SK-N-SH treated with all-trans-retinoic acid at 6 μM for 48 hours (cell line): ENCODE measurements around the gene TRAK1.

Experiments used
- ATAC-seq: fragments of 200-7000 bp; cut with Tn5 transposase; 3 replicates; pipeline ENCODE4 v1.9.1; 2020; ENCODE audit warnings: mild to moderate bottlenecking, moderate library complexity
- ARNTL ChIP-seq: fragments of 450-650 bp; formaldehyde crosslinking; IDR thresholded peaks from 2 replicates; pipeline ENCODE4 v1.5.0; 2020; ENCODE audit warnings: low read depth, mild to moderate bottlenecking, moderate library complexity, borderline replicate concordance
- BACH2 ChIP-seq: fragments of 250-450 bp; sonication (Bioruptor Pico); IDR thresholded peaks from 2 replicates; pipeline ENCODE4 v1.9.0; 2021; ENCODE audit warnings: mild to moderate bottlenecking, borderline replicate concordance
- ESRRG ChIP-seq: fragments of 250-450 bp; sonication (Bioruptor Pico); IDR thresholded peaks from 2 replicates; pipeline ENCODE4 v1.6.1; 2021; ENCODE audit warnings: mild to moderate bottlenecking
- ISL1 ChIP-seq: fragments of 250-450 bp; sonication (Bioruptor Pico); IDR thresholded peaks from 2 replicates; pipeline ENCODE4 v2.1.2; 2022; ENCODE audit warnings: mild to moderate bottlenecking, moderate library complexity
- OSR1 ChIP-seq: fragments of 250-450 bp; sonication (Bioruptor Pico); IDR thresholded peaks from 2 replicates; pipeline ENCODE4 v1.8.0; 2022; ENCODE audit warnings: moderate library complexity, mild to moderate bottlenecking, inconsistent platforms
- PPARA ChIP-seq: fragments of 250-450 bp; sonication (Bioruptor Pico); IDR thresholded peaks from 2 replicates; pipeline ENCODE4 v1.5.0; 2020; ENCODE audit warnings: mild to moderate bottlenecking, borderline replicate concordance
- RARB ChIP-seq: fragments of 250-450 bp; sonication (Bioruptor Pico); IDR thresholded peaks from 2 replicates; pipeline ENCODE4 v1.8.0; 2021; ENCODE audit warnings: mild to moderate bottlenecking, moderate library complexity
- SNAI2 ChIP-seq: fragments of 250-450 bp; sonication (Bioruptor Pico); IDR thresholded peaks from 2 replicates; pipeline ENCODE4 v1.5.0; 2020; ENCODE audit warnings: mild to moderate bottlenecking, moderate library complexity
- TCF4 ChIP-seq: fragments of 250-450 bp; sonication (Bioruptor Pico); IDR thresholded peaks from 2 replicates; pipeline ENCODE4 v1.8.0; 2021; ENCODE audit warnings: mild to moderate bottlenecking, moderate library complexity, borderline replicate concordance
- TOX ChIP-seq: fragments of 250-450 bp; sonication (Bioruptor Pico); IDR thresholded peaks from 2 replicates; pipeline ENCODE4 v1.8.0; 2021; ENCODE audit warnings: mild to moderate bottlenecking, moderate library complexity, borderline replicate concordance
- ZC3H10 ChIP-seq: fragments of 250-450 bp; sonication (Bioruptor Pico); IDR thresholded peaks from 2 replicates; pipeline ENCODE4 v1.5.1; 2021; ENCODE audit warnings: mild to moderate bottlenecking, moderate library complexity
- ZFP3 ChIP-seq: fragments of 250-450 bp; sonication (Bioruptor Pico); IDR thresholded peaks from 2 replicates; pipeline ENCODE4 v1.5.0; 2020; ENCODE audit warnings: mild to moderate bottlenecking, moderate library complexity
- ZFP30 ChIP-seq: fragments of 450-650 bp; formaldehyde crosslinking; IDR thresholded peaks from 2 replicates; pipeline ENCODE4 v1.5.0; 2022; ENCODE audit warnings: mild to moderate bottlenecking, moderate library complexity
- ZNF565 ChIP-seq: fragments of 450-650 bp; formaldehyde crosslinking; conservative IDR thresholded peaks from 2 replicates; pipeline ENCODE4 v1.5.0; 2020; ENCODE audit warnings: low read depth, mild to moderate bottlenecking, moderate library complexity
- ZNF8 ChIP-seq: fragments of 450-650 bp; formaldehyde crosslinking; IDR thresholded peaks from 2 replicates; pipeline ENCODE4 v1.5.0; 2020; ENCODE audit warnings: mild to moderate bottlenecking, moderate library complexity
- TF ChIP-seq, protein P1 (sequence below): fragments of 250-450 bp; sonication (Bioruptor Pico); IDR thresholded peaks from 2 replicates; pipeline ENCODE4 v1.5.1; 2021; ENCODE audit warnings: mild to moderate bottlenecking, moderate library complexity
- TF ChIP-seq, protein P2 (sequence below): fragments of 250-450 bp; sonication (Bioruptor Pico); IDR thresholded peaks from 2 replicates; pipeline ENCODE4 v1.8.0; 2020; ENCODE audit warnings: mild to moderate bottlenecking, moderate library complexity, borderline replicate concordance
- TF ChIP-seq, protein P3 (sequence below): fragments of 250-450 bp; sonication (Bioruptor Pico); IDR thresholded peaks from 2 replicates; pipeline ENCODE4 v1.5.0; 2020; ENCODE audit warnings: mild to moderate bottlenecking, moderate library complexity
- TF ChIP-seq, protein P4 (sequence below): fragments of 250-450 bp; sonication (Bioruptor Pico); IDR thresholded peaks from 2 replicates; pipeline ENCODE4 v1.8.0; 2021; ENCODE audit warnings: low read depth, mild to moderate bottlenecking, moderate library complexity, borderline replicate concordance
- TF ChIP-seq, protein P5 (sequence below): fragments of 250-450 bp; sonication (Bioruptor Pico); IDR thresholded peaks from 2 replicates; pipeline ENCODE4 v1.5.1; 2020; ENCODE audit warnings: low read depth, mild to moderate bottlenecking, moderate library complexity

Gene TRAK1

DNA sequence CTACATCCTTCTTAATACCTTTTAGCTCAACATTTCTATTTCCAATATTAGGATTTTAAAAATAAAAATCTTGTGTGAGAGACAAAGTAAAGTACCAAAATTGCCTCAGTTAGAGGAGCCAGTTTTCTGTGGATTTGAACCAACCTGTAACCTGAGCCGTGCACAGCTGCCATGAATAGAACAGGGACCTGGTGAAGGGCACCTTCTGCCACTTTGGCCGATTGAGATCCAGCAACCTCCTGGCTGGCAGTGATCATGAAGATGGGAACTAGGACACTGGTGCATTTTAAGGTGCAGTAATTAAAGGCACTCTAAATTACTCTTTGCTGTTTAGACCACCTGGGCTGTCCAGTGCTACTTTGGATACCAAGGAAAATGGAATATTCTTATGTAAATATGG lies 34.3 kb upstream of the TRAK1 start:
- TF ChIP-seq ZFP30 (CRISPR knock-in tag), result no peak
- TF ChIP-seq PPARA (CRISPR knock-in tag), result no peak
- TF ChIP-seq SNAI2 (CRISPR knock-in tag), result no peak
- TF ChIP-seq OSR1, result no peak
- TF ChIP-seq, protein P1, sequence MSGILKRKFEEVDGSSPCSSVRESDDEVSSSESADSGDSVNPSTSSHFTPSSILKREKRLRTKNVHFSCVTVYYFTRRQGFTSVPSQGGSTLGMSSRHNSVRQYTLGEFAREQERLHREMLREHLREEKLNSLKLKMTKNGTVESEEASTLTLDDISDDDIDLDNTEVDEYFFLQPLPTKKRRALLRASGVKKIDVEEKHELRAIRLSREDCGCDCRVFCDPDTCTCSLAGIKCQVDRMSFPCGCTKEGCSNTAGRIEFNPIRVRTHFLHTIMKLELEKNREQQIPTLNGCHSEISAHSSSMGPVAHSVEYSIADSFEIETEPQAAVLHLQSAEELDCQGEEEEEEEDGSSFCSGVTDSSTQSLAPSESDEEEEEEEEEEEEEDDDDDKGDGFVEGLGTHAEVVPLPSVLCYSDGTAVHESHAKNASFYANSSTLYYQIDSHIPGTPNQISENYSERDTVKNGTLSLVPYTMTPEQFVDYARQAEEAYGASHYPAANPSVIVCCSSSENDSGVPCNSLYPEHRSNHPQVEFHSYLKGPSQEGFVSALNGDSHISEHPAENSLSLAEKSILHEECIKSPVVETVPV (CRISPR knock-in tag), result no peak
- no peak for TF ChIP-seq RARB (CRISPR knock-in tag)
- TF ChIP-seq ZNF565, result no peak
- no peak for TF ChIP-seq BACH2
- no peak for TF ChIP-seq TOX (CRISPR knock-in tag)
- no peak for TF ChIP-seq ZC3H10
- TF ChIP-seq ARNTL (CRISPR knock-in tag), result no peak
- no peak for TF ChIP-seq ZNF8 (CRISPR knock-in tag)
- no peak for TF ChIP-seq TCF4 (CRISPR knock-in tag)
- no peak for TF ChIP-seq ESRRG (CRISPR knock-in tag)
- TF ChIP-seq, protein P2, sequence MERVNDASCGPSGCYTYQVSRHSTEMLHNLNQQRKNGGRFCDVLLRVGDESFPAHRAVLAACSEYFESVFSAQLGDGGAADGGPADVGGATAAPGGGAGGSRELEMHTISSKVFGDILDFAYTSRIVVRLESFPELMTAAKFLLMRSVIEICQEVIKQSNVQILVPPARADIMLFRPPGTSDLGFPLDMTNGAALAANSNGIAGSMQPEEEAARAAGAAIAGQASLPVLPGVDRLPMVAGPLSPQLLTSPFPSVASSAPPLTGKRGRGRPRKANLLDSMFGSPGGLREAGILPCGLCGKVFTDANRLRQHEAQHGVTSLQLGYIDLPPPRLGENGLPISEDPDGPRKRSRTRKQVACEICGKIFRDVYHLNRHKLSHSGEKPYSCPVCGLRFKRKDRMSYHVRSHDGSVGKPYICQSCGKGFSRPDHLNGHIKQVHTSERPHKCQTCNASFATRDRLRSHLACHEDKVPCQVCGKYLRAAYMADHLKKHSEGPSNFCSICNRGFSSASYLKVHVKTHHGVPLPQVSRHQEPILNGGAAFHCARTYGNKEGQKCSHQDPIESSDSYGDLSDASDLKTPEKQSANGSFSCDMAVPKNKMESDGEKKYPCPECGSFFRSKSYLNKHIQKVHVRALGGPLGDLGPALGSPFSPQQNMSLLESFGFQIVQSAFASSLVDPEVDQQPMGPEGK (CRISPR knock-in tag), result no peak
- no peak for ATAC-seq

DNA sequence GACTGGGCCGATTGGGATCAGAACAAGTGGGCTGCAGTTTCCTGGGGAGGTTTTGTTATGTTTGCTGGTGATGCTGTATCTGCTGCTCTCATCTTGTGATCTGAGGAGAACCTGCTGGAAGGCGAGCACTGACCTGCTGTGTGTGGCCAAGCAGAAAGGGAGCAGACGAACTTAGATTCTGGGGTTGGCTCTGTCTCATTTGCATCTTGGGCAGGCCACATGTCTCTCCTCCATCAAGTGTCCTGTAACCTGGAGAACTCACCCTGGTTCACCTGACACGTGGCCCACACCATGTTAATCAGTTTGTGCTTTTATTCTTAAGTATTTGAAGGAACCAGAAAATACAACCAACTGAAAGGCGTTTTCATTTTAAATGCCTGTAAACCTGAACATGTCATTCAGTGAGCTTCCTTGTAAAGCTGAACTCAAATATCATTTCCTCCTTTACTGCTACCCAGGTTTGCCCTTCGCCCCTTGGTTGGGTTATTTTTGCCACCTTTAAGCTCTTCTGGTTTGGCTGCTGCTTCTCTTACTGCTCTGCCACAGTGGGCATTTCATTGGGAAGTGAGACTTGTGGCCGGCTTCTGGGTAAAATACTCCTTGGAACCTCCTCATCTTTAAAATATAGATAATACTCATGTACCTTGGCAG lies 33.5 kb upstream of the TRAK1 start:
- TF ChIP-seq ZFP30 (CRISPR knock-in tag) (no peak), TCF4 (CRISPR knock-in tag) (no peak), TOX (CRISPR knock-in tag) (no peak), BACH2 (no peak), SNAI2 (CRISPR knock-in tag) (no peak), ZNF8 (CRISPR knock-in tag) (no peak), ARNTL (CRISPR knock-in tag) (no peak), PPARA (CRISPR knock-in tag) (no peak), ZFP3 (CRISPR knock-in tag) (no peak), ISL1 (no peak)
- TF ChIP-seq, protein P3, sequence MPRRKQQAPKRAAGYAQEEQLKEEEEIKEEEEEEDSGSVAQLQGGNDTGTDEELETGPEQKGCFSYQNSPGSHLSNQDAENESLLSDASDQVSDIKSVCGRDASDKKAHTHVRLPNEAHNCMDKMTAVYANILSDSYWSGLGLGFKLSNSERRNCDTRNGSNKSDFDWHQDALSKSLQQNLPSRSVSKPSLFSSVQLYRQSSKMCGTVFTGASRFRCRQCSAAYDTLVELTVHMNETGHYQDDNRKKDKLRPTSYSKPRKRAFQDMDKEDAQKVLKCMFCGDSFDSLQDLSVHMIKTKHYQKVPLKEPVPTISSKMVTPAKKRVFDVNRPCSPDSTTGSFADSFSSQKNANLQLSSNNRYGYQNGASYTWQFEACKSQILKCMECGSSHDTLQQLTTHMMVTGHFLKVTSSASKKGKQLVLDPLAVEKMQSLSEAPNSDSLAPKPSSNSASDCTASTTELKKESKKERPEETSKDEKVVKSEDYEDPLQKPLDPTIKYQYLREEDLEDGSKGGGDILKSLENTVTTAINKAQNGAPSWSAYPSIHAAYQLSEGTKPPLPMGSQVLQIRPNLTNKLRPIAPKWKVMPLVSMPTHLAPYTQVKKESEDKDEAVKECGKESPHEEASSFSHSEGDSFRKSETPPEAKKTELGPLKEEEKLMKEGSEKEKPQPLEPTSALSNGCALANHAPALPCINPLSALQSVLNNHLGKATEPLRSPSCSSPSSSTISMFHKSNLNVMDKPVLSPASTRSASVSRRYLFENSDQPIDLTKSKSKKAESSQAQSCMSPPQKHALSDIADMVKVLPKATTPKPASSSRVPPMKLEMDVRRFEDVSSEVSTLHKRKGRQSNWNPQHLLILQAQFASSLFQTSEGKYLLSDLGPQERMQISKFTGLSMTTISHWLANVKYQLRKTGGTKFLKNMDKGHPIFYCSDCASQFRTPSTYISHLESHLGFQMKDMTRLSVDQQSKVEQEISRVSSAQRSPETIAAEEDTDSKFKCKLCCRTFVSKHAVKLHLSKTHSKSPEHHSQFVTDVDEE (CRISPR knock-in tag), result no peak
- TF ChIP-seq, protein P2 (CRISPR knock-in tag), result no peak
- TF ChIP-seq, protein P1 (CRISPR knock-in tag), result no peak
- TF ChIP-seq, protein P4, sequence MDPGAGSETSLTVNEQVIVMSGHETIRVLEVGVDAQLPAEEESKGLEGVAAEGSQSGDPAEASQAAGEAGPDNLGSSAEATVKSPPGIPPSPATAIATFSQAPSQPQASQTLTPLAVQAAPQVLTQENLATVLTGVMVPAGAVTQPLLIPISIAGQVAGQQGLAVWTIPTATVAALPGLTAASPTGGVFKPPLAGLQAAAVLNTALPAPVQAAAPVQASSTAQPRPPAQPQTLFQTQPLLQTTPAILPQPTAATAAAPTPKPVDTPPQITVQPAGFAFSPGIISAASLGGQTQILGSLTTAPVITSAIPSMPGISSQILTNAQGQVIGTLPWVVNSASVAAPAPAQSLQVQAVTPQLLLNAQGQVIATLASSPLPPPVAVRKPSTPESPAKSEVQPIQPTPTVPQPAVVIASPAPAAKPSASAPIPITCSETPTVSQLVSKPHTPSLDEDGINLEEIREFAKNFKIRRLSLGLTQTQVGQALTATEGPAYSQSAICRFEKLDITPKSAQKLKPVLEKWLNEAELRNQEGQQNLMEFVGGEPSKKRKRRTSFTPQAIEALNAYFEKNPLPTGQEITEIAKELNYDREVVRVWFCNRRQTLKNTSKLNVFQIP (CRISPR knock-in tag), result no peak
- TF ChIP-seq, protein P5, sequence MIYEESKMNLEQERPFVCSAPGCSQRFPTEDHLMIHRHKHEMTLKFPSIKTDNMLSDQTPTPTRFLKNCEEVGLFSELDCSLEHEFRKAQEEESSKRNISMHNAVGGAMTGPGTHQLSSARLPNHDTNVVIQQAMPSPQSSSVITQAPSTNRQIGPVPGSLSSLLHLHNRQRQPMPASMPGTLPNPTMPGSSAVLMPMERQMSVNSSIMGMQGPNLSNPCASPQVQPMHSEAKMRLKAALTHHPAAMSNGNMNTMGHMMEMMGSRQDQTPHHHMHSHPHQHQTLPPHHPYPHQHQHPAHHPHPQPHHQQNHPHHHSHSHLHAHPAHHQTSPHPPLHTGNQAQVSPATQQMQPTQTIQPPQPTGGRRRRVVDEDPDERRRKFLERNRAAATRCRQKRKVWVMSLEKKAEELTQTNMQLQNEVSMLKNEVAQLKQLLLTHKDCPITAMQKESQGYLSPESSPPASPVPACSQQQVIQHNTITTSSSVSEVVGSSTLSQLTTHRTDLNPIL (CRISPR knock-in tag), result no peak
- ATAC-seq, result no peak
